MM.1S (cell line): ENCODE results near the gene CEPT1.

Experiments
- DNase-seq: peaks from one replicate; pipeline ENCODE4 v3.0.0-alpha.2; 2015
- H2AFZ ChIP-seq: fragments of 300-600 bp; sonication (generic); 2 replicates; pipeline ENCODE4 v1.6.0; 2016; ENCODE audit warnings: antibody characterized with exemption, low read length
- H3F3A ChIP-seq: fragments of 300-600 bp; sonication (generic); 2 replicates; pipeline ENCODE4 v1.6.1; 2016; ENCODE audit warnings: mild to moderate bottlenecking, antibody characterized with exemption, low read length, moderate library complexity, mixed read lengths; ENCODE audit not compliant: insufficient read depth
- H3K27ac ChIP-seq: fragments of 300-600 bp; sonication (generic); 2 replicates; pipeline ENCODE4 v1.5.1; 2016; ENCODE audit warnings: mild to moderate bottlenecking, low read length
- H3K27me3 ChIP-seq: fragments of 300-600 bp; sonication (generic); replicated peaks from 2 replicates; pipeline ENCODE4 v1.6.0; 2016; ENCODE audit warnings: low read length; ENCODE audit not compliant: insufficient read depth
- H3K36me3 ChIP-seq: fragments of 300-600 bp; sonication (generic); replicated peaks from 2 replicates; pipeline ENCODE4 v1.6.1; 2016; ENCODE audit warnings: mild to moderate bottlenecking, low read length, mixed read lengths; ENCODE audit not compliant: insufficient read depth
- H3K4me1 ChIP-seq: fragments of 300-600 bp; sonication (generic); 2 replicates; pipeline ENCODE4 v1.6.1; 2016; ENCODE audit warnings: low read length, mixed read lengths
- H3K4me2 ChIP-seq: fragments of 300-600 bp; sonication (generic); 2 replicates; pipeline ENCODE4 v1.6.0; 2016; ENCODE audit warnings: low read depth, low read length
- H3K4me3 ChIP-seq: fragments of 300-600 bp; sonication (generic); 2 replicates; pipeline ENCODE4 v1.5.1; 2016; ENCODE audit warnings: low read length, mixed read lengths
- H3K79me2 ChIP-seq: fragments of 300-600 bp; sonication (generic); 2 replicates; pipeline ENCODE4 v1.6.1; 2016; ENCODE audit warnings: mixed run types, low read length, mixed read lengths
- H3K9ac ChIP-seq: fragments of 300-600 bp; sonication (generic); 2 replicates; pipeline ENCODE4 v1.6.1; 2016; ENCODE audit warnings: low read length, mixed read lengths
- H3K9me2 ChIP-seq: fragments of 300-600 bp; sonication (generic); replicated peaks from 2 replicates; pipeline ENCODE4 v1.6.1; 2016; ENCODE audit warnings: mild to moderate bottlenecking, low read length, mixed read lengths; ENCODE audit not compliant: insufficient read depth
- H3K9me3 ChIP-seq: fragments of 300-600 bp; sonication (generic); replicated peaks from 2 replicates; pipeline ENCODE4 v1.6.1; 2016; ENCODE audit warnings: mild to moderate bottlenecking, low read length, mixed read lengths; ENCODE audit not compliant: insufficient read depth
- H4K20me1 ChIP-seq: fragments of 300-600 bp; sonication (generic); 2 replicates; pipeline ENCODE4 v1.6.1; 2016; ENCODE audit warnings: mild to moderate bottlenecking, low read length, moderate library complexity, mixed read lengths; ENCODE audit not compliant: insufficient read depth
- CTCF ChIP-seq: fragments of 300-600 bp; sonication (generic); IDR thresholded peaks from 2 replicates; pipeline ENCODE4 v1.5.1; 2016; ENCODE audit warnings: antibody characterized with exemption, low read length, mixed read lengths
- EZH2 ChIP-seq: fragments of 300-600 bp; sonication (generic); optimal IDR thresholded peaks from 2 replicates; pipeline ENCODE3; 2017; ENCODE audit warnings: low read depth, mild to moderate bottlenecking, antibody characterized with exemption, low read length, mixed read lengths
- EZH2phosphoT487 ChIP-seq: fragments of 300-600 bp; sonication (generic); IDR thresholded peaks from 2 replicates; pipeline ENCODE4 v1.6.1; 2018; ENCODE audit warnings: antibody characterized with exemption, low read length

CEPT1 gene

GRCh38 chr1:111232134-111232533 lies 92.1 kb downstream of the CEPT1 start:
- no peak overlapping the region for H3K27ac ChIP-seq
- H2AFZ ChIP-seq: no peak overlapping the region
- H3K27me3 ChIP-seq: no peaks in the 10 kb centered on the region
- no peak overlapping the region for H3K9ac ChIP-seq
- H3F3A ChIP-seq: no peaks in the 10 kb centered on the region
- TF ChIP-seq EZH2phosphoT487: no peak
- TF ChIP-seq EZH2: no peak
- TF ChIP-seq CTCF: no peak
- no peak overlapping the region for H3K4me2 ChIP-seq
- no peak for DNase-seq
- no peaks in the 10 kb centered on the region for H3K79me2 ChIP-seq
- no peaks in the 10 kb centered on the region for H4K20me1 ChIP-seq
- H3K4me1 ChIP-seq: no peaks in the 10 kb centered on the region
- H3K36me3 ChIP-seq: no peaks in the 10 kb centered on the region
- no peak overlapping the region for H3K4me3 ChIP-seq
- H3K9me3 ChIP-seq: no peaks in the 10 kb centered on the region
- H3K9me2 ChIP-seq: no peaks in the 10 kb centered on the region

GRCh38 chr1:111234258-111234657 lies 94.2 kb downstream of the CEPT1 start:
- Histone ChIP-seq H3K4me3 (no peak overlapping the region), H3K4me2 (no peak overlapping the region), H3K27ac (no peak overlapping the region), H3K9me3 (no peaks in the 10 kb centered on the region), H3K27me3 (no peaks in the 10 kb centered on the region), H3K4me1 (no peaks in the 10 kb centered on the region), H3K36me3 (no peaks in the 10 kb centered on the region), H3F3A (no peaks in the 10 kb centered on the region), H3K79me2 (no peaks in the 10 kb centered on the region), H3K9me2 (no peaks in the 10 kb centered on the region), H4K20me1 (no peaks in the 10 kb centered on the region), H2AFZ (no peak overlapping the region), H3K9ac (no peak overlapping the region)
- no peak for DNase-seq
- no peak for TF ChIP-seq EZH2
- TF ChIP-seq EZH2phosphoT487: no peak
- TF ChIP-seq CTCF: no peak
